HEK293 (cell line): ENCODE results near the gene DPY30.

Experiments
- FEZF1 ChIP-seq: fragments of 450-650 bp; formaldehyde crosslinking; IDR thresholded peaks from 2 replicates; pipeline ENCODE4 v1.5.1; 2016; ENCODE audit warnings: missing biosample characterization, missing genetic modification characterization
- IKZF3 ChIP-seq: fragments of 450-650 bp; IDR thresholded peaks from 2 replicates; pipeline ENCODE4 v1.5.0; 2018; ENCODE audit warnings: missing biosample characterization, mild to moderate bottlenecking, missing genetic modification characterization, moderate library complexity
- REPIN1 ChIP-seq: fragments of 450-650 bp; formaldehyde crosslinking; IDR thresholded peaks from 2 replicates; pipeline ENCODE4 v1.5.1; 2017; ENCODE audit warnings: missing biosample characterization, missing genetic modification characterization, low read depth
- ZBTB17 ChIP-seq: fragments of 450-650 bp; formaldehyde crosslinking; IDR thresholded peaks from 2 replicates; pipeline ENCODE4 v1.5.1; 2016; ENCODE audit warnings: missing biosample characterization, missing genetic modification characterization
- ZBTB20 ChIP-seq: fragments of 450-650 bp; formaldehyde crosslinking; IDR thresholded peaks from 2 replicates; pipeline ENCODE4 v1.5.1; 2016; ENCODE audit warnings: missing biosample characterization, missing genetic modification characterization
- ZBTB21 ChIP-seq: fragments of 450-650 bp; formaldehyde crosslinking; IDR thresholded peaks from 2 replicates; pipeline ENCODE4 v1.5.1; 2017; ENCODE audit warnings: missing biosample characterization, missing genetic modification characterization
- ZFHX2 ChIP-seq: fragments of 450-650 bp; formaldehyde crosslinking; conservative IDR thresholded peaks from 2 replicates; pipeline ENCODE4 v1.5.1; 2016; ENCODE audit warnings: missing biosample characterization, missing genetic modification characterization
- ZIC2 ChIP-seq: fragments of 450-650 bp; formaldehyde crosslinking; IDR thresholded peaks from 2 replicates; pipeline ENCODE4 v1.5.1; 2016; ENCODE audit warnings: missing biosample characterization, missing genetic modification characterization
- ZNF133 ChIP-seq: fragments of 450-650 bp; formaldehyde crosslinking; IDR thresholded peaks from 2 replicates; pipeline ENCODE4 v1.5.1; 2016; ENCODE audit warnings: missing biosample characterization, missing genetic modification characterization
- ZNF155 ChIP-seq: fragments of 450-650 bp; formaldehyde crosslinking; IDR thresholded peaks from 2 replicates; pipeline ENCODE4 v1.5.1; 2016; ENCODE audit warnings: missing biosample characterization, missing genetic modification characterization
- ZNF501 ChIP-seq: fragments of 450-650 bp; formaldehyde crosslinking; IDR thresholded peaks from 2 replicates; pipeline ENCODE4 v1.5.1; 2016; ENCODE audit warnings: missing biosample characterization, missing genetic modification characterization
- ZNF600 ChIP-seq: fragments of 450-650 bp; formaldehyde crosslinking; IDR thresholded peaks from 2 replicates; pipeline ENCODE4 v1.5.1; 2016; ENCODE audit warnings: missing biosample characterization, missing genetic modification characterization
- ZSCAN16 ChIP-seq: fragments of 450-650 bp; formaldehyde crosslinking; IDR thresholded peaks from 2 replicates; pipeline ENCODE4 v1.5.1; 2016; ENCODE audit warnings: missing biosample characterization, missing genetic modification characterization
- ZSCAN23 ChIP-seq: fragments of 450-650 bp; formaldehyde crosslinking; IDR thresholded peaks from 2 replicates; pipeline ENCODE4 v1.5.1; 2016; ENCODE audit warnings: missing biosample characterization, missing genetic modification characterization
- TF ChIP-seq, protein P1 (sequence below): fragments of 450-650 bp; formaldehyde crosslinking; IDR thresholded peaks from 2 replicates; pipeline ENCODE4 v1.5.1; 2017; ENCODE audit warnings: missing biosample characterization, missing genetic modification characterization
- TF ChIP-seq, protein P2 (sequence below): fragments of 450-650 bp; formaldehyde crosslinking; IDR thresholded peaks from 2 replicates; pipeline ENCODE4 v1.5.1; 2016; ENCODE audit warnings: missing biosample characterization, missing genetic modification characterization
- TF ChIP-seq, protein P3 (sequence below): fragments of 450-650 bp; formaldehyde crosslinking; IDR thresholded peaks from 2 replicates; pipeline ENCODE4 v1.5.1; 2016; ENCODE audit warnings: missing biosample characterization, missing genetic modification characterization
- TF ChIP-seq, protein P4 (sequence below): fragments of 450-650 bp; formaldehyde crosslinking; IDR thresholded peaks from 2 replicates; pipeline ENCODE4 v1.5.1; 2017; ENCODE audit warnings: missing biosample characterization, mild to moderate bottlenecking, missing genetic modification characterization, moderate library complexity
- TF ChIP-seq, protein P5 (sequence below): fragments of 450-650 bp; formaldehyde crosslinking; conservative IDR thresholded peaks from 2 replicates; pipeline ENCODE4 v1.5.1; 2016; ENCODE audit warnings: low read depth, missing biosample characterization, missing genetic modification characterization
- TF ChIP-seq, protein P6 (sequence below): fragments of 450-650 bp; formaldehyde crosslinking; IDR thresholded peaks from 2 replicates; pipeline ENCODE4 v1.5.1; 2016; ENCODE audit warnings: missing biosample characterization, missing genetic modification characterization
- TF ChIP-seq, protein P7 (sequence below): fragments of 450-650 bp; formaldehyde crosslinking; IDR thresholded peaks from 2 replicates; pipeline ENCODE4 v1.5.1; 2016; ENCODE audit warnings: missing biosample characterization, missing genetic modification characterization

The DPY30 gene

DNA sequence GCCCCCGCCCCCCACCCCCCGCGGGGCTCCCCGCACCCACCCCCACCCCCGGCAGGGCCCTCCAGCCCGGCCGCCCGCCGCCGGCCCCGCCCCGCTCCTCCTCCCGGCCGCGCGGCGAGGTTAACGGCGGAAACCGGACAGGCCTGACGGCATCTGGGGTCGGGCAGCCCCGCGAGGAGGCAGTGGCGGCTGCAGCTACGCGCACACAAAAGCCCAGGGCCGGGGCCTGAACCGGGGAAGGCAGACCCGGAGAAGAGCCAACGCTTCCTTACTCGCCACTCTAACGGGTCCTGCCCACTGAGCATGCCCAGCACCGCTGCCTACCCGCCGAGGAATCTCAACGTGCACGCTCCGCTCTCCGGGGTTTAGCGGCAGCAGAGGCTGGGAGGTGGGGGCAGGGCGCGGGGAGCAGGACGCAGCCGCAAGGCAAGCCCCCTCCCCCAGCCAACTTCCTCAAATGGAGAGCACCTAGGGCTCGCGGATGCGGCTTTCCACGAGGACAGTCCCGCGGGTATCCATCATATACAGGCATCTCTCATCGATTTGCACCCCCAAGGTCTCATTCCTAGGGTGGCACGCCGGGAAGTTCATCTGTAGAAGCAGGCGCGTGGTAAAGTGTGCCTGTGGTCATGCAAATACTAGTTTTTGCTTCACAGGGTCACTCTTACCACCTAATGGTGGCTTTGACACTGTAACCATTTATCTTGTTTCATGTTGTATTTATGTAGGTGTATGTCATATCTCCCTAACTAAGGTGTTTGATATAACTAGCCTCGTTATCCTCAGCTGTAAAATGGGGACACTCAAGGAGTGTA is 28.7 kb downstream of the DPY30 start, which contains the start of gene MEMO1 (continued):
- TF ChIP-seq, protein P1, sequence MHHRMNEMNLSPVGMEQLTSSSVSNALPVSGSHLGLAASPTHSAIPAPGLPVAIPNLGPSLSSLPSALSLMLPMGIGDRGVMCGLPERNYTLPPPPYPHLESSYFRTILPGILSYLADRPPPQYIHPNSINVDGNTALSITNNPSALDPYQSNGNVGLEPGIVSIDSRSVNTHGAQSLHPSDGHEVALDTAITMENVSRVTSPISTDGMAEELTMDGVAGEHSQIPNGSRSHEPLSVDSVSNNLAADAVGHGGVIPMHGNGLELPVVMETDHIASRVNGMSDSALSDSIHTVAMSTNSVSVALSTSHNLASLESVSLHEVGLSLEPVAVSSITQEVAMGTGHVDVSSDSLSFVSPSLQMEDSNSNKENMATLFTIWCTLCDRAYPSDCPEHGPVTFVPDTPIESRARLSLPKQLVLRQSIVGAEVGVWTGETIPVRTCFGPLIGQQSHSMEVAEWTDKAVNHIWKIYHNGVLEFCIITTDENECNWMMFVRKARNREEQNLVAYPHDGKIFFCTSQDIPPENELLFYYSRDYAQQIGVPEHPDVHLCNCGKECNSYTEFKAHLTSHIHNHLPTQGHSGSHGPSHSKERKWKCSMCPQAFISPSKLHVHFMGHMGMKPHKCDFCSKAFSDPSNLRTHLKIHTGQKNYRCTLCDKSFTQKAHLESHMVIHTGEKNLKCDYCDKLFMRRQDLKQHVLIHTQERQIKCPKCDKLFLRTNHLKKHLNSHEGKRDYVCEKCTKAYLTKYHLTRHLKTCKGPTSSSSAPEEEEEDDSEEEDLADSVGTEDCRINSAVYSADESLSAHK (tag by site-specific recombination) = peak; percentile 59; the same call in 1 of the 2 replicates
- TF ChIP-seq ZNF501 (tag by site-specific recombination) (peak; percentile 92), ZNF133 (tag by site-specific recombination) (no peak), ZIC2 (tag by site-specific recombination) (peak; percentile 77), ZNF155 (tag by site-specific recombination) (no peak), ZNF600 (tag by site-specific recombination) (peak; percentile 62), ZBTB20 (peak; percentile 63; the same call in 1 of the 2 replicates), FEZF1 (no peak), ZFHX2 (tag by site-specific recombination) (peak; percentile 44), ZBTB21 (peak; percentile 36; the same call in 1 of the 2 replicates), ZSCAN23 (tag by site-specific recombination) (peak; percentile 85), REPIN1 (tag by site-specific recombination) (peak; percentile 82; the same call in 1 of the 2 replicates), ZSCAN16 (tag by site-specific recombination) (0 out of 2 replicates have a peak, but pooled peaks have one; percentile 42), IKZF3 (tag by site-specific recombination) (peak; percentile 38; the same call in 1 of the 2 replicates), ZBTB17 (peak; percentile 99)
- TF ChIP-seq, protein P2, sequence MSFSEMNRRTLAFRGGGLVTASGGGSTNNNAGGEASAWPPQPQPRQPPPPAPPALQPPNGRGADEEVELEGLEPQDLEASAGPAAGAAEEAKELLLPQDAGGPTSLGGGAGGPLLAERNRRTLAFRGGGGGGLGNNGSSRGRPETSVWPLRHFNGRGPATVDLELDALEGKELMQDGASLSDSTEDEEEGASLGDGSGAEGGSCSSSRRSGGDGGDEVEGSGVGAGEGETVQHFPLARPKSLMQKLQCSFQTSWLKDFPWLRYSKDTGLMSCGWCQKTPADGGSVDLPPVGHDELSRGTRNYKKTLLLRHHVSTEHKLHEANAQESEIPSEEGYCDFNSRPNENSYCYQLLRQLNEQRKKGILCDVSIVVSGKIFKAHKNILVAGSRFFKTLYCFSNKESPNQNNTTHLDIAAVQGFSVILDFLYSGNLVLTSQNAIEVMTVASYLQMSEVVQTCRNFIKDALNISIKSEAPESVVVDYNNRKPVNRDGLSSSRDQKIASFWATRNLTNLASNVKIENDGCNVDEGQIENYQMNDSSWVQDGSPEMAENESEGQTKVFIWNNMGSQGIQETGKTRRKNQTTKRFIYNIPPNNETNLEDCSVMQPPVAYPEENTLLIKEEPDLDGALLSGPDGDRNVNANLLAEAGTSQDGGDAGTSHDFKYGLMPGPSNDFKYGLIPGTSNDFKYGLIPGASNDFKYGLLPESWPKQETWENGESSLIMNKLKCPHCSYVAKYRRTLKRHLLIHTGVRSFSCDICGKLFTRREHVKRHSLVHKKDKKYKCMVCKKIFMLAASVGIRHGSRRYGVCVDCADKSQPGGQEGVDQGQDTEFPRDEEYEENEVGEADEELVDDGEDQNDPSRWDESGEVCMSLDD (tag by site-specific recombination) = peak; percentile 80
- TF ChIP-seq, protein P3, sequence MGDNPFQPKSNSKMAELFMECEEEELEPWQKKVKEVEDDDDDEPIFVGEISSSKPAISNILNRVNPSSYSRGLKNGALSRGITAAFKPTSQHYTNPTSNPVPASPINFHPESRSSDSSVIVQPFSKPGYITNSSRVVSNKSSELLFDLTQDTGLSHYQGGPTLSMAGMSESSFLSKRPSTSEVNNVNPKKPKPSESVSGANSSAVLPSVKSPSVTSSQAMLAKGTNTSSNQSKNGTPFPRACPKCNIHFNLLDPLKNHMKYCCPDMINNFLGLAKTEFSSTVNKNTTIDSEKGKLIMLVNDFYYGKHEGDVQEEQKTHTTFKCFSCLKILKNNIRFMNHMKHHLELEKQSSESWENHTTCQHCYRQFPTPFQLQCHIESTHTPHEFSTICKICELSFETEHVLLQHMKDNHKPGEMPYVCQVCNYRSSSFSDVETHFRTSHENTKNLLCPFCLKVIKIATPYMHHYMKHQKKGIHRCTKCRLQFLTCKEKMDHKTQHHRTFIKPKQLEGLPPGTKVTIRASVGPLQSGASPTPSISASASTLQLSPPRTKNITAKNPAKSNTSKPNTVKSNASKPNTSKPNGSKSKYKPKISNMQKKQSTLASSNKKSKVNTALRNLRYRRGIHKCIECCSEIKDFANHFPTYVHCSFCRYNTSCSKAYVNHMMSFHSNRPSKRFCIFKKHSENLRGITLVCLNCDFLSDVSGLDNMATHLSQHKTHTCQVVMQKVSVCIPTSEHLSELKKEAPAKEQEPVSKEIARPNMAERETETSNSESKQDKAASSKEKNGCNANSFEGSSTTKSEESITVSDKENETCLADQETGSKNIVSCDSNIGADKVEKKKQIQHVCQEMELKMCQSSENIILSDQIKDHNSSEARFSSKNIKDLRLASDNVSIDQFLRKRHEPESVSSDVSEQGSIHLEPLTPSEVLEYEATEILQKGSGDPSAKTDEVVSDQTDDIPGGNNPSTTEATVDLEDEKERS = 0 out of 2 replicates have a peak, but pooled peaks have one; percentile 23
- TF ChIP-seq, protein P4, sequence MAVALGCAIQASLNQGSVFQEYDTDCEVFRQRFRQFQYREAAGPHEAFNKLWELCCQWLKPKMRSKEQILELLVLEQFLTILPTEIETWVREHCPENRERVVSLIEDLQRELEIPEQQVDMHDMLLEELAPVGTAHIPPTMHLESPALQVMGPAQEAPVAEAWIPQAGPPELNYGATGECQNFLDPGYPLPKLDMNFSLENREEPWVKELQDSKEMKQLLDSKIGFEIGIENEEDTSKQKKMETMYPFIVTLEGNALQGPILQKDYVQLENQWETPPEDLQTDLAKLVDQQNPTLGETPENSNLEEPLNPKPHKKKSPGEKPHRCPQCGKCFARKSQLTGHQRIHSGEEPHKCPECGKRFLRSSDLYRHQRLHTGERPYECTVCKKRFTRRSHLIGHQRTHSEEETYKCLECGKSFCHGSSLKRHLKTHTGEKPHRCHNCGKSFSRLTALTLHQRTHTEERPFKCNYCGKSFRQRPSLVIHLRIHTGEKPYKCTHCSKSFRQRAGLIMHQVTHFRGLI = no peak
- TF ChIP-seq, protein P5, sequence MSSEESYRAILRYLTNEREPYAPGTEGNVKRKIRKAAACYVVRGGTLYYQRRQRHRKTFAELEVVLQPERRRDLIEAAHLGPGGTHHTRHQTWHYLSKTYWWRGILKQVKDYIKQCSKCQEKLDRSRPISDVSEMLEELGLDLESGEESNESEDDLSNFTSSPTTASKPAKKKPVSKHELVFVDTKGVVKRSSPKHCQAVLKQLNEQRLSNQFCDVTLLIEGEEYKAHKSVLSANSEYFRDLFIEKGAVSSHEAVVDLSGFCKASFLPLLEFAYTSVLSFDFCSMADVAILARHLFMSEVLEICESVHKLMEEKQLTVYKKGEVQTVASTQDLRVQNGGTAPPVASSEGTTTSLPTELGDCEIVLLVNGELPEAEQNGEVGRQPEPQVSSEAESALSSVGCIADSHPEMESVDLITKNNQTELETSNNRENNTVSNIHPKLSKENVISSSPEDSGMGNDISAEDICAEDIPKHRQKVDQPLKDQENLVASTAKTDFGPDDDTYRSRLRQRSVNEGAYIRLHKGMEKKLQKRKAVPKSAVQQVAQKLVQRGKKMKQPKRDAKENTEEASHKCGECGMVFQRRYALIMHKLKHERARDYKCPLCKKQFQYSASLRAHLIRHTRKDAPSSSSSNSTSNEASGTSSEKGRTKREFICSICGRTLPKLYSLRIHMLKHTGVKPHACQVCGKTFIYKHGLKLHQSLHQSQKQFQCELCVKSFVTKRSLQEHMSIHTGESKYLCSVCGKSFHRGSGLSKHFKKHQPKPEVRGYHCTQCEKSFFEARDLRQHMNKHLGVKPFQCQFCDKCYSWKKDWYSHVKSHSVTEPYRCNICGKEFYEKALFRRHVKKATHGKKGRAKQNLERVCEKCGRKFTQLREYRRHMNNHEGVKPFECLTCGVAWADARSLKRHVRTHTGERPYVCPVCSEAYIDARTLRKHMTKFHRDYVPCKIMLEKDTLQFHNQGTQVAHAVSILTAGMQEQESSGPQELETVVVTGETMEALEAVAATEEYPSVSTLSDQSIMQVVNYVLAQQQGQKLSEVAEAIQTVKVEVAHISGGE (tag by site-specific recombination) = peak; percentile 44
- TF ChIP-seq, protein P6, sequence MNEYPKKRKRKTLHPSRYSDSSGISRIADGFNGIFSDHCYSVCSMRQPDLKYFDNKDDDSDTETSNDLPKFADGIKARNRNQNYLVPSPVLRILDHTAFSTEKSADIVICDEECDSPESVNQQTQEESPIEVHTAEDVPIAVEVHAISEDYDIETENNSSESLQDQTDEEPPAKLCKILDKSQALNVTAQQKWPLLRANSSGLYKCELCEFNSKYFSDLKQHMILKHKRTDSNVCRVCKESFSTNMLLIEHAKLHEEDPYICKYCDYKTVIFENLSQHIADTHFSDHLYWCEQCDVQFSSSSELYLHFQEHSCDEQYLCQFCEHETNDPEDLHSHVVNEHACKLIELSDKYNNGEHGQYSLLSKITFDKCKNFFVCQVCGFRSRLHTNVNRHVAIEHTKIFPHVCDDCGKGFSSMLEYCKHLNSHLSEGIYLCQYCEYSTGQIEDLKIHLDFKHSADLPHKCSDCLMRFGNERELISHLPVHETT = peak; percentile 90
- TF ChIP-seq, protein P7, sequence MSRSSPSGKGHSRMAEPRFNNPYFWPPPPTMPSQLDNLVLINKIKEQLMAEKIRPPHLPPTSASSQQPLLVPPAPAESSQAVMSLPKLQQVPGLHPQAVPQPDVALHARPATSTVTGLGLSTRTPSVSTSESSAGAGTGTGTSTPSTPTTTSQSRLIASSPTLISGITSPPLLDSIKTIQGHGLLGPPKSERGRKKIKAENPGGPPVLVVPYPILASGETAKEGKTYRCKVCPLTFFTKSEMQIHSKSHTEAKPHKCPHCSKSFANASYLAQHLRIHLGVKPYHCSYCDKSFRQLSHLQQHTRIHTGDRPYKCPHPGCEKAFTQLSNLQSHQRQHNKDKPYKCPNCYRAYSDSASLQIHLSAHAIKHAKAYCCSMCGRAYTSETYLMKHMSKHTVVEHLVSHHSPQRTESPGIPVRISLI (tag by site-specific recombination) = 0 out of 2 replicates have a peak, but pooled peaks have one; percentile 12
